GM19438 (cell line): ENCODE data around the gene EPS8L2.

Experiments used
- ATAC-seq: cut with Tn5 transposase; IDR thresholded peaks from one replicate; pipeline ENCODE4 v1.9.1; 2021; ENCODE audit warnings: low read depth; ENCODE audit not compliant: unreplicated experiment

The EPS8L2 gene

GRCh38 chr11:705646-706438, at the start of gene EPS8L2:
TSS of gene EPS8L2 (plus strand) at chr11:706231. CDS start at chr11:709408, 3,177 bp downstream.
- ATAC-seq: no peak

- no peak for ATAC-seq
Measured at GRCh38 chr11:656426-656825, 49.6 kb upstream of the EPS8L2 start.

- no peak for ATAC-seq
Measured at GRCh38 chr11:656866-657265, 49.2 kb upstream of the EPS8L2 start.

GRCh38 chr11:657691-658126, 48.3 kb upstream of the EPS8L2 start:
- ATAC-seq: no peak

- ATAC-seq: no peak
Measured at GRCh38 chr11:659532-660085, 46.4 kb upstream of the EPS8L2 start.

- no peak for ATAC-seq
Measured at GRCh38 chr11:660281-660680, 45.8 kb upstream of the EPS8L2 start.

- no peak for ATAC-seq
Measured at GRCh38 chr11:660681-661444, 45.2 kb upstream of the EPS8L2 start.

GRCh38 chr11:662689-663274, 43.2 kb upstream of the EPS8L2 start:
- no peak for ATAC-seq

- no peak for ATAC-seq
Measured at GRCh38 chr11:665062-665703, 40.8 kb upstream of the EPS8L2 start.

- ATAC-seq: no peak
Measured at GRCh38 chr11:665704-666281, 40.2 kb upstream of the EPS8L2 start.

GRCh38 chr11:673866-674265, 32.2 kb upstream of the EPS8L2 start:
- ATAC-seq: no peak

GRCh38 chr11:674406-674805, 31.6 kb upstream of the EPS8L2 start:
- ATAC-seq: no peak

GRCh38 chr11:678297-678696, 27.7 kb upstream of the EPS8L2 start:
- ATAC-seq: no peak

- ATAC-seq: no peak
Measured at GRCh38 chr11:679271-680207, 26.5 kb upstream of the EPS8L2 start.

- no peak for ATAC-seq
Measured at GRCh38 chr11:680476-680875, 25.6 kb upstream of the EPS8L2 start.

GRCh38 chr11:680970-681369, 25.1 kb upstream of the EPS8L2 start:
- ATAC-seq: no peak

GRCh38 chr11:686451-687243, 19.4 kb upstream of the EPS8L2 start:
- no peak for ATAC-seq

GRCh38 chr11:687751-688150, 18.3 kb upstream of the EPS8L2 start:
- no peak for ATAC-seq
